NT2/D1 (cell line): ENCODE measurements around the gene TRIM16.

ENCODE experiments used
- SUZ12 ChIP-seq: IDR thresholded peaks from 2 replicates; pipeline ENCODE4 v1.6.1; 2011; ENCODE audit not compliant: insufficient read length, insufficient read depth; ENCODE audit errors: extremely low read depth
- YY1 ChIP-seq: IDR thresholded peaks from 2 replicates; pipeline ENCODE4 v1.6.1; 2011; ENCODE audit not compliant: insufficient read length, insufficient read depth
- ZNF274 ChIP-seq: IDR thresholded peaks from 2 replicates; pipeline ENCODE4 v1.6.1; 2011; ENCODE audit warnings: mild to moderate bottlenecking, low read depth, low read length

GRCh38 chr17:15662681-15663080, 21.4 kb downstream of the TRIM16 start:
- TF ChIP-seq YY1 (no peak), SUZ12 (no peak), ZNF274 (no peak)
